GM19043 (cell line): ENCODE measurements around the gene RETREG2.

Source experiments
- ATAC-seq: cut with Tn5 transposase; IDR thresholded peaks from one replicate; pipeline ENCODE4 v1.9.1; 2021; ENCODE audit warnings: low read depth; ENCODE audit not compliant: unreplicated experiment

Gene RETREG2

DNA sequence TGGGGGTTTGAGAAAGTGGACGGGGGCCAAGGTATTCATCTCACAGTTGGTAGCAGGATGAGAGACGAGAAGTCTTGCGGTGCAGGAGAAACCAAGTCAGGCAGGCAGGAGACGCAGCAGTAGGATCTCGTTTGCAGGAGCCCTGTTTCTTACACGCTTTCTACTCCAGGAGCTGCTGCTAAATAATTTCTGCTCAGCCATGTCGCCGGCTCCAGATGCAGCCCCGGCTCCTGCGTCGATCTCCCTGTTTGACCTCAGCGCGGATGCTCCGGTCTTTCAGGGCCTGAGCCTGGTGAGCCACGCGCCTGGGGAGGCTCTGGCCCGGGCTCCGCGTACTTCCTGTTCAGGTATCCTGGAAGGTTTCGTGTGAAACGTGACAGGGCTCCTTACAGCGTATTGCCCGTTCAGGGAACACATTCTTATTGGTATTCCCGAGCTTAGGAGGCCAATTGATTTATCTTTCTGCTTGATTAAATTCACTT is 52.0 kb downstream of the RETREG2 start:
- no peak for ATAC-seq

- no peak for ATAC-seq
These were observed 56.3 kb downstream of the RETREG2 start for GRCh38 chr2:219234331-219234730.
